ENCODE measurements around the gene XPO6. TPM values are rescaled to one million over a fixed set of nuclear protein-coding genes. Genes with fewer than 3 reads are reported as not detected.
A peak's percentile ranks its signal among the peaks of the same experiment; 100 is the strongest.

XPO6 gene
- total RNA-seq, 1 experiment from 2014 or later: 162 TPM

DNA sequence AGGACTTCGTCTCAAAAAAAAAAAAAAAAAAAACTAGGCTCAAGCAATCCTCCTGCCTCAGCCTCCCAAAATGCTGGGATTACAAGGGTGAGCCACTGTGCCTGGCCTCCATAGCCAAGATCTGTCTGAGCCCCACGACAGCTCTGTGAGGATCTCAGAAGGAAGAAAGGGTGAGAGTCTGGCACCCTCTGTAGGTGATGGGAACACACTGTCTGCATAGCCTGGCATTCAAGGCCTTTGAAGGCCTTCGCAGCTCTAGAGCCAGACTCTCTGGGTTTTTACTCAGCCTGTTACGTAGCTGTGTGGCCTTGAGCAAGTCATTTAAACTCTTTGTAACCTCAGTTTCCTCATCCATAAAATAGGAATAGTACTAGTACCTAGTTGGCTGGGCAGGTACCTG is 6.3 kb upstream of the XPO6 start:
- H2AFZ ChIP-seq (ENCODE audit: low read depth, low read length, poor library complexity, severe bottlenecking): no peak overlapping the region
- BruUV-seq (replicated peaks): no TSS peak
- DNase-seq (ENCODE audit: low read depth, low spot score): peak; percentile 47
- intact Hi-C loops (cut with micrococcal nuclease): loop anchor here (1.0 to 10.0 kb wide), 5 partner anchors 51 to 325 kb away; no protein-coding TSS in a partner anchor
- ChIA-PET POLR2A (no interaction called here), CTCF (interaction anchor here (0.5 to 1.8 kb wide), 9 partner anchors 13 to 350 kb away, joined by 3 to 16 read pairs (median 4); partner anchors contain the start of gene SBK1), RAD21 (ENCODE audit: low non-redundant PET in 1 of 2, low total read pairs in 2 of 2, uncharacterized antibody in 2 of 2, unreplicated experiment in 2 of 2) (interaction anchor here in 1 of 2 experiments (1.0 kb wide), 1 partner anchor 350 kb away, joined by 5 read pairs; no protein-coding TSS in a partner anchor)
- H4K20me1 ChIP-seq (ENCODE audit: insufficient read depth): no peaks in the 10 kb centered on the region
- H3K79me2 ChIP-seq (ENCODE audit: insufficient read depth, low read length): no peaks in the 10 kb centered on the region
- no peaks in the 10 kb centered on the region for H3K27me3 ChIP-seq (ENCODE audit: insufficient read depth, low read length)
- peaks cover 1 to 3% of the 10 kb centered on the region in 2 experiments; a peak in 2 of 4 replicates for H3K4me1 ChIP-seq (ENCODE audit: control insufficient read depth in 1 of 2, insufficient read depth in 2 of 2, low read length in 2 of 2)
- no peaks in the 10 kb centered on the region for H3K9me3 ChIP-seq (ENCODE audit: control insufficient read depth in 1 of 2, insufficient read depth in 1 of 2, low read depth in 1 of 2, low read length in 2 of 2)
- no peak overlapping the region for H3K4me2 ChIP-seq (ENCODE audit: low read length)
- H3K27ac ChIP-seq (ENCODE audit: low read depth, low read length): no peak overlapping the region
- peak; percentile 74 for TF ChIP-seq RAD21 (IDR thresholded peaks at IDR 0.05; ENCODE audit: low read depth)
- TF ChIP-seq CTCF (IDR thresholded peaks at IDR 0.05 in 2 of 3, conservative IDR thresholded peaks at IDR 0.05 in 1 of 3; ENCODE audit: borderline replicate concordance in 1 of 3, insufficient read depth in 1 of 3, low read depth in 2 of 3, low read length in 2 of 3): peak; percentile 52 to 68 (median 59); a peak in 5 of 6 replicates
- TF ChIP-seq EZH2phosphoT487 (IDR thresholded peaks at IDR 0.05; ENCODE audit: borderline replicate concordance): no peak
- H3K9ac ChIP-seq (ENCODE audit: low read length): no peak overlapping the region
- H3K4me3 ChIP-seq (replicated peaks in 1 of 2; ENCODE audit: low read depth in 1 of 2, low read length in 2 of 2): no peak overlapping the region
- H3K9me2 ChIP-seq (ENCODE audit: insufficient read depth): no peaks in the 10 kb centered on the region
- peak; percentile 98 for ATAC-seq
- no peaks in the 10 kb centered on the region for H3K36me3 ChIP-seq (ENCODE audit: control insufficient read depth in 1 of 2, insufficient read depth in 2 of 2, low read length in 2 of 2)

DNA sequence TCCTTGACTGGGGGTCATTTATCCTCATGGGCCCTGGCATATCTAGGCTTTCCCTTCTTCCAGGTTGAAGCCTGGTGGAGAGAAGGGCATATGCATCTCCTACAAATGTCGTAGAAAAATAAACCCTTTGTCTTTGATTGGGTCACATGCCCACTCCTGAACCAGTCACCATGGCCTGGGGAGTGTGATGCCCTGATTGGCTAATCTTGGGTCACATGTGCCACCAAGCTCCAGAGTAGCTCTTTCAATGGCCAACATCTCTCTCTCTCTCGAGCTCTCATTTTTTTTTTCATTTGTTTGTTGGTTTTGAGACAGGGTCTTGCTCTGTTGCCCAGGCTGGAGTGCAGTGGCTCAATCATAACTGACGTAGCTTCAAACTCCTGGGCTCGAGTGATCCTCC is 5.6 kb upstream of the XPO6 start:
- BruUV-seq (replicated peaks): no TSS peak
- no peaks in the 10 kb centered on the region for H3K9me3 ChIP-seq (ENCODE audit: control insufficient read depth in 1 of 2, insufficient read depth in 1 of 2, low read depth in 1 of 2, low read length in 2 of 2)
- CTCF ChIA-PET: interaction anchor here (1.0 to 1.8 kb wide), 5 partner anchors 14 to 350 kb away, joined by 3 to 16 read pairs (median 4); no protein-coding TSS in a partner anchor
- H3K9me2 ChIP-seq (ENCODE audit: insufficient read depth): no peaks in the 10 kb centered on the region
- ATAC-seq (peak; percentile 41; the same call in 1 of the 2 replicates), DNase-seq (ENCODE audit: low read depth, low spot score) (no peak)
- H3K27ac ChIP-seq (ENCODE audit: low read depth, low read length): no peak overlapping the region
- peaks cover 9 to 10% of the 10 kb centered on the region in 2 experiments for H3K4me1 ChIP-seq (ENCODE audit: control insufficient read depth in 1 of 2, insufficient read depth in 2 of 2, low read length in 2 of 2)
- intact Hi-C loops (cut with micrococcal nuclease): loop anchor here (5.0 to 10.0 kb wide), 3 partner anchors 50 to 143 kb away; no protein-coding TSS in a partner anchor
- H3K9ac ChIP-seq (ENCODE audit: low read length): no peak overlapping the region
- no peak overlapping the region for H3K4me3 ChIP-seq (replicated peaks in 1 of 2; ENCODE audit: low read depth in 1 of 2, low read length in 2 of 2)
- H4K20me1 ChIP-seq (ENCODE audit: insufficient read depth): no peaks in the 10 kb centered on the region
- RAD21 ChIA-PET (ENCODE audit: low non-redundant PET in 1 of 2, low total read pairs in 2 of 2, uncharacterized antibody in 2 of 2, unreplicated experiment in 2 of 2): interaction anchor here in 1 of 2 experiments (1.0 kb wide), 1 partner anchor 349 kb away, joined by 5 read pairs; no protein-coding TSS in a partner anchor
- H3K36me3 ChIP-seq (ENCODE audit: control insufficient read depth in 1 of 2, insufficient read depth in 2 of 2, low read length in 2 of 2): no peaks in the 10 kb centered on the region
- H2AFZ ChIP-seq (ENCODE audit: low read depth, low read length, poor library complexity, severe bottlenecking): peak overlapping the region; percentile 18
- no peaks in the 10 kb centered on the region for H3K27me3 ChIP-seq (ENCODE audit: insufficient read depth, low read length)
- POLR2A ChIA-PET: no interaction called here
- no peaks in the 10 kb centered on the region for H3K79me2 ChIP-seq (ENCODE audit: insufficient read depth, low read length)
- no peak for TF ChIP-seq CTCF (IDR thresholded peaks at IDR 0.05 in 2 of 3, conservative IDR thresholded peaks at IDR 0.05 in 1 of 3; ENCODE audit: borderline replicate concordance in 1 of 3, insufficient read depth in 1 of 3, low read depth in 2 of 3, low read length in 2 of 3)
- no peak for TF ChIP-seq YY1 (IDR thresholded peaks at IDR 0.05; ENCODE audit: extremely low read depth, insufficient replicate concordance, low read depth, low read length)
- TF ChIP-seq ATF3 (IDR thresholded peaks at IDR 0.05): no peak
- TF ChIP-seq ZFX (IDR thresholded peaks at IDR 0.05): no peak
- no peak for TF ChIP-seq JUND (IDR thresholded peaks at IDR 0.05)
- TF ChIP-seq, protein P1, sequence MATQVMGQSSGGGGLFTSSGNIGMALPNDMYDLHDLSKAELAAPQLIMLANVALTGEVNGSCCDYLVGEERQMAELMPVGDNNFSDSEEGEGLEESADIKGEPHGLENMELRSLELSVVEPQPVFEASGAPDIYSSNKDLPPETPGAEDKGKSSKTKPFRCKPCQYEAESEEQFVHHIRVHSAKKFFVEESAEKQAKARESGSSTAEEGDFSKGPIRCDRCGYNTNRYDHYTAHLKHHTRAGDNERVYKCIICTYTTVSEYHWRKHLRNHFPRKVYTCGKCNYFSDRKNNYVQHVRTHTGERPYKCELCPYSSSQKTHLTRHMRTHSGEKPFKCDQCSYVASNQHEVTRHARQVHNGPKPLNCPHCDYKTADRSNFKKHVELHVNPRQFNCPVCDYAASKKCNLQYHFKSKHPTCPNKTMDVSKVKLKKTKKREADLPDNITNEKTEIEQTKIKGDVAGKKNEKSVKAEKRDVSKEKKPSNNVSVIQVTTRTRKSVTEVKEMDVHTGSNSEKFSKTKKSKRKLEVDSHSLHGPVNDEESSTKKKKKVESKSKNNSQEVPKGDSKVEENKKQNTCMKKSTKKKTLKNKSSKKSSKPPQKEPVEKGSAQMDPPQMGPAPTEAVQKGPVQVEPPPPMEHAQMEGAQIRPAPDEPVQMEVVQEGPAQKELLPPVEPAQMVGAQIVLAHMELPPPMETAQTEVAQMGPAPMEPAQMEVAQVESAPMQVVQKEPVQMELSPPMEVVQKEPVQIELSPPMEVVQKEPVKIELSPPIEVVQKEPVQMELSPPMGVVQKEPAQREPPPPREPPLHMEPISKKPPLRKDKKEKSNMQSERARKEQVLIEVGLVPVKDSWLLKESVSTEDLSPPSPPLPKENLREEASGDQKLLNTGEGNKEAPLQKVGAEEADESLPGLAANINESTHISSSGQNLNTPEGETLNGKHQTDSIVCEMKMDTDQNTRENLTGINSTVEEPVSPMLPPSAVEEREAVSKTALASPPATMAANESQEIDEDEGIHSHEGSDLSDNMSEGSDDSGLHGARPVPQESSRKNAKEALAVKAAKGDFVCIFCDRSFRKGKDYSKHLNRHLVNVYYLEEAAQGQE (IDR thresholded peaks at IDR 0.05; ENCODE audit: low read depth): no peak
- no peak for TF ChIP-seq RAD21 (IDR thresholded peaks at IDR 0.05; ENCODE audit: low read depth)
- TF ChIP-seq CBX3 (IDR thresholded peaks at IDR 0.05; ENCODE audit: low read depth): no peak
- no peak overlapping the region for H3K4me2 ChIP-seq (ENCODE audit: low read length)

All from HCT116 (cell line).